ENCODE measurements around the gene HIPK2.

DNA sequence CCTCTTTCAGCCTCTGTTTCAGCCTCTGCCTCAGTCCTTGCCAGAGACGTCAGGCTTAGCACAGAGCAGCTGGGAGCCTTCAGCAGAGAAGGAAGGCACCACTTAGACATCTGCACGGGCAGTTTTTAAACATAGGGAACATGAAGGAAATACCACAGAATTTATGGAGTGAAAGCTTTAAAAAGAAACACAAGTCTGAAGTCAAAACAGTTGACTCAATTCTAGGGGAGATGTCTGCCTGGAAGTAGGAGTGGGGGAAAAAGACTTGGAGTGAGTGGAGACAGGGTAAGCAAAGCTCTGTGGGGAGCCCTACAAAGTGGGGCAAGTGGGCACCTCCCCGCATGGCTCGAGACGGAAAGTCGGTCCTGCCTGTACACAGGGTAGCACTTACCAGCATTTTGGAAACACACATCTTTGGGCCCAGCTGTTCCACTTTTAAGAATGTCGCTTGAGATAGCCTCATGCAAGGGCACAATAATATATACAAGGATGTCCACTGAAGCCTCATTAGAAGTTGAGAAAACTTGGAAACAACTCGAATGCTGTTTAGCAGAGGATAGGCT lies 46.2 kb upstream of the HIPK2 start:
- TF ChIP-seq, protein P1, sequence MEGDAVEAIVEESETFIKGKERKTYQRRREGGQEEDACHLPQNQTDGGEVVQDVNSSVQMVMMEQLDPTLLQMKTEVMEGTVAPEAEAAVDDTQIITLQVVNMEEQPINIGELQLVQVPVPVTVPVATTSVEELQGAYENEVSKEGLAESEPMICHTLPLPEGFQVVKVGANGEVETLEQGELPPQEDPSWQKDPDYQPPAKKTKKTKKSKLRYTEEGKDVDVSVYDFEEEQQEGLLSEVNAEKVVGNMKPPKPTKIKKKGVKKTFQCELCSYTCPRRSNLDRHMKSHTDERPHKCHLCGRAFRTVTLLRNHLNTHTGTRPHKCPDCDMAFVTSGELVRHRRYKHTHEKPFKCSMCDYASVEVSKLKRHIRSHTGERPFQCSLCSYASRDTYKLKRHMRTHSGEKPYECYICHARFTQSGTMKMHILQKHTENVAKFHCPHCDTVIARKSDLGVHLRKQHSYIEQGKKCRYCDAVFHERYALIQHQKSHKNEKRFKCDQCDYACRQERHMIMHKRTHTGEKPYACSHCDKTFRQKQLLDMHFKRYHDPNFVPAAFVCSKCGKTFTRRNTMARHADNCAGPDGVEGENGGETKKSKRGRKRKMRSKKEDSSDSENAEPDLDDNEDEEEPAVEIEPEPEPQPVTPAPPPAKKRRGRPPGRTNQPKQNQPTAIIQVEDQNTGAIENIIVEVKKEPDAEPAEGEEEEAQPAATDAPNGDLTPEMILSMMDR (IDR thresholded peaks at IDR 0.05; ENCODE audit: poor library complexity): no peak
- TF ChIP-seq EZH2phosphoT487 (IDR thresholded peaks at IDR 0.05; ENCODE audit: low read depth, severe bottlenecking, unreplicated experiment): no peak

Measured in hepatocyte (in vitro differentiated cells).